Endothelial cell (in vitro differentiated cells): Measurements from ENCODE around the gene CD84. TPM values are rescaled to one million over a fixed set of nuclear protein-coding genes. Genes with fewer than 3 reads are reported as not detected.
"Not testable (repeated sequence)": the region's sequence is repeated elsewhere in the genome, so short reads cannot be mapped to it uniquely, and the experiment has no call there.

Experiments
- DNase-seq: peaks from one replicate; pipeline ENCODE4 v3.0.0; 2021; ENCODE audit warnings: low spot score
- H3K27ac Mint-ChIP-seq: one replicate; pipeline ENCODE4 v1.8.0; 2021; ENCODE audit warnings: mixed read lengths, inconsistent platforms; ENCODE audit not compliant: unreplicated experiment
- H3K27me3 Mint-ChIP-seq: one replicate; pipeline ENCODE4 v1.8.0; 2021; ENCODE audit warnings: mild to moderate bottlenecking, moderate library complexity, mixed read lengths, inconsistent platforms; ENCODE audit not compliant: unreplicated experiment
- H3K36me3 Mint-ChIP-seq: one replicate; pipeline ENCODE4 v1.8.0; 2021; ENCODE audit warnings: mild to moderate bottlenecking, low read depth, mixed read lengths, inconsistent platforms; ENCODE audit not compliant: unreplicated experiment
- H3K4me1 Mint-ChIP-seq: one replicate; pipeline ENCODE4 v1.8.0; 2021; ENCODE audit warnings: mild to moderate bottlenecking, mixed read lengths, inconsistent platforms; ENCODE audit not compliant: unreplicated experiment
- H3K4me3 Mint-ChIP-seq: one replicate; pipeline ENCODE4 v1.8.0; 2021; ENCODE audit warnings: mild to moderate bottlenecking, mixed read lengths, inconsistent platforms; ENCODE audit not compliant: unreplicated experiment
- H3K9me3 Mint-ChIP-seq: one replicate; pipeline ENCODE4 v1.8.0; 2021; ENCODE audit warnings: mixed read lengths, inconsistent platforms; ENCODE audit not compliant: unreplicated experiment
- CTCF ChIP-seq: fragments of 200-600 bp; sonication (generic); IDR thresholded peaks from one replicate; pipeline ENCODE4 v1.5.0; 2021; ENCODE audit warnings: antibody characterized with exemption; ENCODE audit not compliant: unreplicated experiment
- total RNA-seq: library from RNA; stranded (reverse); fragmentation: NEBNext Ultra II Directional; extraction: Animal tissue kit (Norgen Biotek cat#: 25700); gene quantifications from one replicate; pipeline ENCODE4 v1.2.1, GENCODE V29; 2021; ENCODE audit not compliant: unreplicated experiment

Gene CD84
- total RNA-seq, 1 donor from 2014 or later, result not detected

- no peaks in the 10 kb centered on the region for H3K36me3 Mint-ChIP-seq
- peaks cover 1% of the 10 kb centered on the region for H3K27me3 Mint-ChIP-seq
- no peak overlapping the region for H3K4me3 Mint-ChIP-seq
- peaks cover 5% of the 10 kb centered on the region for H3K4me1 Mint-ChIP-seq
- H3K9me3 Mint-ChIP-seq, result no peaks in the 10 kb centered on the region
- TF ChIP-seq CTCF, result no peak
- no peak for DNase-seq
- H3K27ac Mint-ChIP-seq, result no peak overlapping the region
Measured at GRCh38 chr1:160590488-160590887, 11.2 kb upstream of the CD84 start.

- DNase-seq, result no peak
- no peak for TF ChIP-seq CTCF
- no peak overlapping the region for H3K4me3 Mint-ChIP-seq
- H3K27me3 Mint-ChIP-seq, result peaks cover 1% of the 10 kb centered on the region
- H3K36me3 Mint-ChIP-seq, result no peaks in the 10 kb centered on the region
- no peaks in the 10 kb centered on the region for H3K9me3 Mint-ChIP-seq
- H3K27ac Mint-ChIP-seq, result no peak overlapping the region
- peaks cover 14% of the 10 kb centered on the region for H3K4me1 Mint-ChIP-seq
Measured at GRCh38 chr1:160588468-160588867, 9.2 kb upstream of the CD84 start.

GRCh38 chr1:160584784-160585183, 5.5 kb upstream of the CD84 start:
- H3K4me3 Mint-ChIP-seq, result no peak overlapping the region
- H3K9me3 Mint-ChIP-seq, result no peaks in the 10 kb centered on the region
- peaks cover 14% of the 10 kb centered on the region for H3K4me1 Mint-ChIP-seq
- H3K36me3 Mint-ChIP-seq, result no peaks in the 10 kb centered on the region
- H3K27me3 Mint-ChIP-seq, result no peaks in the 10 kb centered on the region
- TF ChIP-seq CTCF, result no peak
- no peak overlapping the region for H3K27ac Mint-ChIP-seq
- DNase-seq, result no peak

GRCh38 chr1:160582976-160583375, 3.7 kb upstream of the CD84 start:
- DNase-seq, H3K4me3 Mint-ChIP-seq, H3K36me3 Mint-ChIP-seq, H3K4me1 Mint-ChIP-seq, H3K27me3 Mint-ChIP-seq, H3K9me3 Mint-ChIP-seq, H3K27ac Mint-ChIP-seq: not testable (repeated sequence)

GRCh38 chr1:160581961-160582360, 2.7 kb upstream of the CD84 start:
- H3K27ac Mint-ChIP-seq, result no peak overlapping the region

More at GRCh38 chr1:160581961-160582360, 2.7 kb upstream of the CD84 start:
- no peak for DNase-seq
- H3K4me3 Mint-ChIP-seq, result no peak overlapping the region
- no peak for TF ChIP-seq CTCF
- H3K9me3 Mint-ChIP-seq, result no peaks in the 10 kb centered on the region
- H3K4me1 Mint-ChIP-seq, result peaks cover 10% of the 10 kb centered on the region
- no peaks in the 10 kb centered on the region for H3K27me3 Mint-ChIP-seq
- no peaks in the 10 kb centered on the region for H3K36me3 Mint-ChIP-seq
